SK-N-SH (cell line): ENCODE measurements around the gene CARS2. TPM values are rescaled to one million over a fixed set of nuclear protein-coding genes. Genes with fewer than 3 reads are reported as not detected.

Experiments
- CTCF ChIA-PET: fragments of 300-600, 350-600 bp; formaldehyde crosslinking; extraction: SDS; loops from one replicate; lab custom pipeline; 2021; lab: Yijun Ruan, JAX
- POLR2A ChIA-PET: fragments of 350-600 bp; sonication (Branson Sonifier 250); formaldehyde crosslinking; extraction: SDS; loops from one replicate; lab custom pipeline; 2020; ENCODE audit warnings: antibody characterized with exemption, inconsistent platforms; lab: Yijun Ruan, JAX
- DNase-seq: peaks from one replicate; pipeline ENCODE4 v3.0.0; 2012
- H2AFZ ChIP-seq: fragments of 200-600 bp; sonication (generic); 2 replicates; pipeline ENCODE4 v1.8.1; 2016; ENCODE audit warnings: antibody characterized with exemption, mild to moderate bottlenecking, low read depth
- H3F3A ChIP-seq: fragments of 200-600 bp; sonication (generic); replicated peaks from 2 replicates; pipeline ENCODE3; 2016; ENCODE audit warnings: antibody characterized with exemption, mild to moderate bottlenecking; ENCODE audit not compliant: insufficient read depth
- H3K27ac ChIP-seq, 2 experiments: fragments of 200-500 bp in 1 of 2; fragments of 200-600 bp in 1 of 2; sonication (Bioruptor generic) in 1 of 2; sonication (generic), shearing (Covaris generic) in 1 of 2; 2 replicates each; pipeline versions ENCODE4 v1.5.1 to v1.6.1; 2014 to 2016; ENCODE audit warnings: low read depth in 2 of 2, inconsistent platforms in 1 of 2, low read length in 1 of 2, mild to moderate bottlenecking in 1 of 2, mixed read lengths in 1 of 2
- H3K27me3 ChIP-seq: fragments of 200-600 bp; sonication (generic), shearing (Covaris generic); 2 replicates; pipeline ENCODE4 v1.6.1; 2016; ENCODE audit warnings: mixed run types; ENCODE audit not compliant: insufficient read depth
- H3K36me3 ChIP-seq, 2 experiments: fragments of 200-500 bp in 1 of 2; fragments of 200-600 bp in 1 of 2; sonication (Bioruptor generic) in 1 of 2; sonication (generic) in 1 of 2; replicated peaks in 1 of 2; 2 replicates each; pipeline versions ENCODE3 to v1.5.1; 2014 to 2016; ENCODE audit warnings: low read length in 1 of 2, mild to moderate bottlenecking in 1 of 2; ENCODE audit not compliant: insufficient read depth in 2 of 2, control insufficient read depth in 1 of 2
- H3K4me1 ChIP-seq, 2 experiments: fragments of 200-500 bp in 1 of 2; fragments of 200-600 bp in 1 of 2; sonication (Bioruptor generic) in 1 of 2; sonication (generic), shearing (Covaris generic) in 1 of 2; 2 replicates each; pipeline versions ENCODE4 v1.5.1 to v1.6.1; 2014 to 2016; ENCODE audit warnings: low read depth in 1 of 2, low read length in 1 of 2, mixed run types in 1 of 2; ENCODE audit not compliant: insufficient read depth in 2 of 2, control insufficient read depth in 1 of 2
- H3K4me2 ChIP-seq: fragments of 200-600 bp; sonication (generic), shearing (Covaris generic); 2 replicates; pipeline ENCODE4 v1.6.1; 2017; ENCODE audit warnings: mixed run types
- H3K4me3 ChIP-seq, 2 experiments: fragments of 200-500 bp in 1 of 2; fragments of 200-600 bp in 1 of 2; sonication (Bioruptor generic) in 1 of 2; sonication (generic), shearing (Covaris generic) in 1 of 2; 2 replicates each; pipeline versions ENCODE4 v1.5.1 to v1.8.1; 2014 to 2016; ENCODE audit warnings: low read depth in 2 of 2, inconsistent platforms in 1 of 2, low read length in 1 of 2, mild to moderate bottlenecking in 1 of 2, mixed read lengths in 1 of 2, moderate library complexity in 1 of 2
- H3K79me2 ChIP-seq: fragments of 200-600 bp; sonication (generic); 2 replicates; pipeline ENCODE4 v1.8.1; 2017; ENCODE audit warnings: mild to moderate bottlenecking; ENCODE audit not compliant: insufficient read depth
- H3K9ac ChIP-seq: fragments of 200-600 bp; sonication (generic); 2 replicates; pipeline ENCODE4 v1.6.1; 2017; ENCODE audit warnings: mixed run types
- H3K9me2 ChIP-seq: fragments of 200-600 bp; sonication (generic); 2 replicates; pipeline ENCODE4 v1.6.1; 2017; ENCODE audit warnings: mixed run types
- H3K9me3 ChIP-seq: fragments of 200-600 bp; sonication (generic); 2 replicates; pipeline ENCODE4 v1.6.1; 2017; ENCODE audit warnings: mixed run types, mild to moderate bottlenecking, moderate library complexity
- H4K20me1 ChIP-seq: fragments of 200-600 bp; sonication (generic); 2 replicates; pipeline ENCODE4 v1.6.1; 2017; ENCODE audit warnings: mild to moderate bottlenecking, mixed run types; ENCODE audit not compliant: insufficient read depth
- EP300 ChIP-seq, 2 experiments: IDR thresholded peaks; 2 replicates each; pipeline versions ENCODE4 v1.4.0 to v1.6.1; 2012; ENCODE audit warnings: borderline replicate concordance in 1 of 2, low read depth in 1 of 2, low read length in 1 of 2
- EZH2phosphoT487 ChIP-seq: fragments of 200-600 bp; sonication (generic); IDR thresholded peaks from 2 replicates; pipeline ENCODE4 v1.6.1; 2017; ENCODE audit warnings: low read depth, mixed run types, mild to moderate bottlenecking, antibody characterized with exemption, moderate library complexity, borderline replicate concordance
- FOSL2 ChIP-seq: IDR thresholded peaks from 2 replicates; pipeline ENCODE4 v1.4.0; 2012; ENCODE audit warnings: low read depth, mild to moderate bottlenecking, moderate library complexity, borderline replicate concordance
- GABPA ChIP-seq: IDR thresholded peaks from 2 replicates; pipeline ENCODE4 v1.4.0; 2012; ENCODE audit warnings: low read depth, mild to moderate bottlenecking
- JUND ChIP-seq: IDR thresholded peaks from 2 replicates; pipeline ENCODE4 v1.4.0; 2012
- MXI1 ChIP-seq: IDR thresholded peaks from 2 replicates; pipeline ENCODE4 v1.6.1; 2012; ENCODE audit warnings: mild to moderate bottlenecking, low read depth, low read length, improper control_type of control experiment
- NRF1 ChIP-seq: IDR thresholded peaks from 2 replicates; pipeline ENCODE4 v1.6.1; 2012; ENCODE audit warnings: low read depth, mild to moderate bottlenecking, low read length
- RAD21 ChIP-seq: IDR thresholded peaks from 2 replicates; pipeline ENCODE4 v1.6.1; 2012; ENCODE audit warnings: mild to moderate bottlenecking, low read length
- RCOR1 ChIP-seq: fragments of 150-350 bp; IDR thresholded peaks from 2 replicates; pipeline ENCODE4 v1.6.1; 2017; ENCODE audit warnings: antibody characterized with exemption, low read length
- SMC3 ChIP-seq: IDR thresholded peaks from 2 replicates; pipeline ENCODE4 v1.6.1; 2012; ENCODE audit warnings: low read depth, low read length, improper control_type of control experiment
- TCF12 ChIP-seq: IDR thresholded peaks from 2 replicates; pipeline ENCODE4 v1.4.0; 2012
- WGBS: methylation state at CpG from one replicate; pipeline ENCODE4 v1.1.6; 2017; ENCODE audit warnings: low lambda C conversion rate; 5-methylcytosine and 5-hydroxymethylcytosine counted together
- polyA plus RNA-seq, 3 experiments: library from polyadenylated mRNA; depleted of rRNA; stranded (reverse); fragments of >200 nt; gene quantifications; 2 replicates each; pipeline ENCODE4 v1.2.3, GENCODE V29; 2012
- TF ChIP-seq, protein P1 (sequence below): fragments of 150-350 bp; IDR thresholded peaks from 2 replicates; pipeline ENCODE4 v1.6.1; 2017; ENCODE audit warnings: antibody characterized with exemption, low read length, low read depth, borderline replicate concordance
- TF ChIP-seq, protein P2 (sequence below): fragments of 200-600 bp; sonication (generic); IDR thresholded peaks from 2 replicates; pipeline ENCODE4 v1.6.1; 2017; ENCODE audit warnings: antibody characterized with exemption, mild to moderate bottlenecking, moderate library complexity
- TF ChIP-seq, protein P3 (sequence below): IDR thresholded peaks from 2 replicates; pipeline ENCODE4 v1.4.0; 2012; ENCODE audit warnings: low read depth, borderline replicate concordance

Gene CARS2
- polyA plus RNA-seq, 1 of the 3 experiments (the other 2 are of a cell fraction): 78.6 TPM

DNA sequence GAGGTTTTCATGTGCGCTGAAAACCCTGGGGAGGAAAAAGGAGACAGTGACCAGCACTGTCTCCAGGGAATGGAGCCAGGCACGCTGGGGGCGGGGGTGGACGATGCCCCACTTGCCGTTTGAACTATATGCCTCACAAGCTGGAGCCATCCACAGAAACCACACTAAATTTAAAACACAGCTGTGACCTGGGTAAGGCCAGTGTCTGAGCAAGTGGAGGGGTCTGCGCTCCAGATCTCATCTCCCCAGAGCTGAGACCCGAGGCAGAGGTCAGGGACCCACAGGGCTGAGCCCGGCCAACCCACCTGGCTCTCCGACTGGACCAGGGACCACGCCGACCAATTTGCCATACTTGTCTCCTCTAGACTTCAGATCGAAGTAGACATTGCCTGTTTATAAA, 23.2 kb downstream of the CARS2 start (continued):
- no peak for TF ChIP-seq GABPA
- TF ChIP-seq FOSL2: no peak
- TF ChIP-seq, protein P1, sequence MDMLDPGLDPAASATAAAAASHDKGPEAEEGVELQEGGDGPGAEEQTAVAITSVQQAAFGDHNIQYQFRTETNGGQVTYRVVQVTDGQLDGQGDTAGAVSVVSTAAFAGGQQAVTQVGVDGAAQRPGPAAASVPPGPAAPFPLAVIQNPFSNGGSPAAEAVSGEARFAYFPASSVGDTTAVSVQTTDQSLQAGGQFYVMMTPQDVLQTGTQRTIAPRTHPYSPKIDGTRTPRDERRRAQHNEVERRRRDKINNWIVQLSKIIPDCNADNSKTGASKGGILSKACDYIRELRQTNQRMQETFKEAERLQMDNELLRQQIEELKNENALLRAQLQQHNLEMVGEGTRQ: no peak
- no peak for TF ChIP-seq RCOR1
- TF ChIP-seq EZH2phosphoT487: no peak
- no peak for TF ChIP-seq EP300 (IDR thresholded peaks at IDR 0.05; ENCODE audit: borderline replicate concordance in 1 of 2, low read depth in 1 of 2, low read length in 1 of 2)

DNA sequence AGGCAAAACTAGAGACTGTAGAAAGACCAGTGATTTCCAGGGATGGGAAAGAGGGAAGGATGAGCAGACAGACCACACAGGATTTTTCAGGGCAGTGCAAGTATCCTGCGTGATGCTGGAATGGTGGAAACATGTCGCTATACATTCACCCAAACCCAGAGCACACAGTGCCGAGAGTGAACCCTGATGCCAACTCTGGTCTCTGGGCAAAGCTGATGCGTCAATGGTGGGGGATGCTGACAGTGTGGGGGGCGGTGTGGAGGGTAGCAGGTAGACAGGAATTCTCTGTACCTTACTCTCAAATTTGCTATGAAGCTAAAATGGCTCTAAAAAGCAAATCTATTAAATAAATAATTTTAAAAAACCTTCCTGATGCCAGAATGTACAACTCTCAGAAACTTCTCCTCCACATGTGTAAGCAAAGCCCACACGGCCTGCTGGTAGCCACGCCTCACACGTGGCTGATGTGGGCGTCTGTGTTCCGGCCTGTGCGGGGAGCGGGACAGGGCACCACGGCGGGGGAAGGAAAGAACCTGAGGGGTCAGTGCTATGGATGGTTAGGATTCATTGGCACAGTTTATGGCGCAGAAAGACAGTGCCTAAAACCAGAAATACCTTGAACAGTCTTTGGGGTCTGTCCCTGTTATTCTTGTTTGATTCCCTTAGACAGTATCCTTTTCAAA, 23.9 kb downstream of the CARS2 start:
- Histone ChIP-seq H3K4me3 (no peak overlapping the region), H3F3A (peaks cover 4% of the 10 kb centered on the region), H4K20me1 (no peaks in the 10 kb centered on the region), H3K27ac (no peak overlapping the region), H3K9me2 (no peaks in the 10 kb centered on the region), H2AFZ (no peak overlapping the region), H3K4me2 (no peak overlapping the region), H3K9ac (no peak overlapping the region), H3K4me1 (no peaks in the 10 kb centered on the region), H3K36me3 (peaks cover 34 to 56% of the 10 kb centered on the region in 2 experiments), H3K9me3 (no peaks in the 10 kb centered on the region), H3K79me2 (no peaks in the 10 kb centered on the region), H3K27me3 (no peaks in the 10 kb centered on the region)
- ChIA-PET POLR2A (no interaction called here), CTCF (interaction anchor here (0.9 to 1.7 kb wide), 10 partner anchors 10 to 243 kb away, joined by 3 to 6 read pairs (median 3); no protein-coding TSS in a partner anchor)
- no peak for DNase-seq
- TF ChIP-seq NRF1 (no peak), JUND (no peak), MXI1 (no peak), TCF12 (no peak), RCOR1 (no peak)
- WGBS: 89% methylated on average over 13 of the region's 15 CpGs

DNA sequence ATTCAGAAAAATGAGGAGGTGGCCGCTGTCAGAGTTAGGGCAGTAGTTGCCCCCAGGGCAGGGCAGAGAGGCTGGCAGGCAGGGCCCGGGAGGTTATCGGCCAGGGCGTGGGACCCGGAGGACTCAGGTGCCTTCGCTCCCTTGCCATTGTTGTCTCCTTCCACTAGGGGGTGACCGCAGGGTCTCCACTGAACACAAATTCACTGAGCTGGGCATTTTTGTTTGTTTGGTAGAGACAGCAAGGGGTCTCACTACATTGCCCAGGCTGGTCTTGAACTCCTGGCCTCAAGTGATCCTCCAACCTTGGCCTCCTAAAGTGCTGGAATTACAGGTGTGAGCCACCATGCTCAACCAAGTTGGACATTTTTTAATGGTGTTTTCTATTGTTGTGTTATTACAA, 25.1 kb downstream of the CARS2 start:
- Histone ChIP-seq H2AFZ (no peak overlapping the region), H4K20me1 (no peaks in the 10 kb centered on the region), H3K9ac (no peak overlapping the region), H3K9me2 (no peaks in the 10 kb centered on the region), H3K36me3 (peaks cover 33 to 61% of the 10 kb centered on the region in 2 experiments), H3K9me3 (no peaks in the 10 kb centered on the region), H3F3A (peaks cover 4% of the 10 kb centered on the region), H3K4me2 (no peak overlapping the region), H3K4me3 (no peak overlapping the region), H3K79me2 (no peaks in the 10 kb centered on the region; the same call in 1 of the 2 replicates), H3K4me1 (no peaks in the 10 kb centered on the region), H3K27ac (no peak overlapping the region), H3K27me3 (no peaks in the 10 kb centered on the region)
- ChIA-PET CTCF (interaction anchor here (0.6 to 2.1 kb wide), 9 partner anchors 8 to 139 kb away, joined by 3 to 6 read pairs (median 4); no protein-coding TSS in a partner anchor), POLR2A (no interaction called here)
- peak; percentile 69 for DNase-seq
- 73% methylated on average over 4 of the region's 7 CpGs for WGBS
- TF ChIP-seq, protein P2, sequence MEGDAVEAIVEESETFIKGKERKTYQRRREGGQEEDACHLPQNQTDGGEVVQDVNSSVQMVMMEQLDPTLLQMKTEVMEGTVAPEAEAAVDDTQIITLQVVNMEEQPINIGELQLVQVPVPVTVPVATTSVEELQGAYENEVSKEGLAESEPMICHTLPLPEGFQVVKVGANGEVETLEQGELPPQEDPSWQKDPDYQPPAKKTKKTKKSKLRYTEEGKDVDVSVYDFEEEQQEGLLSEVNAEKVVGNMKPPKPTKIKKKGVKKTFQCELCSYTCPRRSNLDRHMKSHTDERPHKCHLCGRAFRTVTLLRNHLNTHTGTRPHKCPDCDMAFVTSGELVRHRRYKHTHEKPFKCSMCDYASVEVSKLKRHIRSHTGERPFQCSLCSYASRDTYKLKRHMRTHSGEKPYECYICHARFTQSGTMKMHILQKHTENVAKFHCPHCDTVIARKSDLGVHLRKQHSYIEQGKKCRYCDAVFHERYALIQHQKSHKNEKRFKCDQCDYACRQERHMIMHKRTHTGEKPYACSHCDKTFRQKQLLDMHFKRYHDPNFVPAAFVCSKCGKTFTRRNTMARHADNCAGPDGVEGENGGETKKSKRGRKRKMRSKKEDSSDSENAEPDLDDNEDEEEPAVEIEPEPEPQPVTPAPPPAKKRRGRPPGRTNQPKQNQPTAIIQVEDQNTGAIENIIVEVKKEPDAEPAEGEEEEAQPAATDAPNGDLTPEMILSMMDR: peak; percentile 56
- TF ChIP-seq SMC3 (peak; percentile 32; the same call in 1 of the 2 replicates), RAD21 (peak; percentile 36), NRF1 (no peak)
- TF ChIP-seq, protein P3, sequence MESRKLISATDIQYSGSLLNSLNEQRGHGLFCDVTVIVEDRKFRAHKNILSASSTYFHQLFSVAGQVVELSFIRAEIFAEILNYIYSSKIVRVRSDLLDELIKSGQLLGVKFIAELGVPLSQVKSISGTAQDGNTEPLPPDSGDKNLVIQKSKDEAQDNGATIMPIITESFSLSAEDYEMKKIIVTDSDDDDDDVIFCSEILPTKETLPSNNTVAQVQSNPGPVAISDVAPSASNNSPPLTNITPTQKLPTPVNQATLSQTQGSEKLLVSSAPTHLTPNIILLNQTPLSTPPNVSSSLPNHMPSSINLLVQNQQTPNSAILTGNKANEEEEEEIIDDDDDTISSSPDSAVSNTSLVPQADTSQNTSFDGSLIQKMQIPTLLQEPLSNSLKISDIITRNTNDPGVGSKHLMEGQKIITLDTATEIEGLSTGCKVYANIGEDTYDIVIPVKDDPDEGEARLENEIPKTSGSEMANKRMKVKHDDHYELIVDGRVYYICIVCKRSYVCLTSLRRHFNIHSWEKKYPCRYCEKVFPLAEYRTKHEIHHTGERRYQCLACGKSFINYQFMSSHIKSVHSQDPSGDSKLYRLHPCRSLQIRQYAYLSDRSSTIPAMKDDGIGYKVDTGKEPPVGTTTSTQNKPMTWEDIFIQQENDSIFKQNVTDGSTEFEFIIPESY: no peak
